ENCODE results near the gene RETREG2. TPM values are rescaled to one million over a fixed set of nuclear protein-coding genes. Genes with fewer than 3 reads are reported as not detected.

Gene RETREG2
- total RNA-seq, 1 experiment from 2014 or later = 106 TPM

- no peaks in the 10 kb centered on the region for H3K27me3 ChIP-seq (ENCODE audit: control insufficient read depth, insufficient read depth, low read length)
- no peaks in the 10 kb centered on the region for H3K9me3 ChIP-seq (ENCODE audit: control insufficient read depth, insufficient read depth, low read depth, low read length)
- in situ Hi-C loops (cut with HindIII; ENCODE audit: low pct_unique_long_range_greater_than_20kb, low sequenced_read_pairs) = no loop called here
- peaks cover 25% of the 10 kb centered on the region for H3K36me3 ChIP-seq (ENCODE audit: control insufficient read depth, insufficient read depth, low read length)
- no TSS peak for BruUV-seq (replicated peaks)
- intact Hi-C loops (cut with micrococcal nuclease; ENCODE audit: unreplicated experiment) = no loop called here
- CTCF ChIA-PET = no interaction called here
- TF ChIP-seq POLR2AphosphoS5 (IDR thresholded peaks at IDR 0.05; ENCODE audit: low read depth, low read length) (no peak), CTCF (IDR thresholded peaks at IDR 0.05) (no peak), TCF7L2 (IDR thresholded peaks at IDR 0.05; ENCODE audit: low read depth, low read length) (no peak), REST (IDR thresholded peaks at IDR 0.05; ENCODE audit: insufficient read depth in 1 of 2, low read depth in 2 of 2, low read length in 1 of 2) (no peak), SIN3A (IDR thresholded peaks at IDR 0.05; ENCODE audit: borderline replicate concordance, insufficient read depth, low read depth, low read length) (no peak)
- no peak for DNase-seq (ENCODE audit: low read depth, low spot score)
- no peak overlapping the region for H3K4me3 ChIP-seq (ENCODE audit: low read depth in 2 of 2, low read length in 2 of 2)
- H3K4me1 ChIP-seq (ENCODE audit: control insufficient read depth, insufficient read depth, low read length) = peaks cover 10% of the 10 kb centered on the region
- ATAC-seq = no peak
- POLR2A ChIA-PET = no interaction called here
- H3K27ac ChIP-seq (ENCODE audit: low read length) = no peak overlapping the region
These were observed 3.5 kb downstream of the RETREG2 start for GRCh38 chr2:219181531-219181930.

- intact Hi-C loops (cut with micrococcal nuclease; ENCODE audit: unreplicated experiment) (no loop called here), in situ Hi-C loops (cut with HindIII; ENCODE audit: low pct_unique_long_range_greater_than_20kb, low sequenced_read_pairs) (no loop called here)
- H3K27me3 ChIP-seq (ENCODE audit: control insufficient read depth, insufficient read depth, low read length) = no peaks in the 10 kb centered on the region
- H3K36me3 ChIP-seq (ENCODE audit: control insufficient read depth, insufficient read depth, low read length) = peaks cover 25% of the 10 kb centered on the region
- DNase-seq (ENCODE audit: low read depth, low spot score) = no peak
- no peak overlapping the region for H3K4me3 ChIP-seq (ENCODE audit: low read depth in 2 of 2, low read length in 2 of 2)
- CTCF ChIA-PET = no interaction called here
- H3K9me3 ChIP-seq (ENCODE audit: control insufficient read depth, insufficient read depth, low read depth, low read length) = no peaks in the 10 kb centered on the region
- H3K27ac ChIP-seq (ENCODE audit: low read length) = no peak overlapping the region
- ATAC-seq = no peak
- peaks cover 10% of the 10 kb centered on the region for H3K4me1 ChIP-seq (ENCODE audit: control insufficient read depth, insufficient read depth, low read length)
- POLR2A ChIA-PET = interaction anchor here (0.6 kb wide), 2 partner anchors 96 to 242 kb away, joined by 4 to 17 read pairs; no protein-coding TSS in a partner anchor
- BruUV-seq (replicated peaks) = no TSS peak
- TF ChIP-seq TCF7L2 (IDR thresholded peaks at IDR 0.05; ENCODE audit: low read depth, low read length) (no peak), REST (IDR thresholded peaks at IDR 0.05; ENCODE audit: insufficient read depth in 1 of 2, low read depth in 2 of 2, low read length in 1 of 2) (no peak), CTCF (IDR thresholded peaks at IDR 0.05) (no peak), SIN3A (IDR thresholded peaks at IDR 0.05; ENCODE audit: borderline replicate concordance, insufficient read depth, low read depth, low read length) (no peak)
These were observed 4.5 kb downstream of the RETREG2 start for GRCh38 chr2:219182331-219183150.

All from Panc1 (cell line).